Activated naive CD8-positive, alpha-beta T cell treated with anti-CD3 and anti-CD28 coated beads, Interleukin-2, amount 50 U/mL, for 16 hours (primary cell): ENCODE data around the gene MEF2C.

Experiments
- DNase-seq: peaks from one replicate; pipeline ENCODE4 v3.0.0-alpha.2; 2020; ENCODE audit warnings: low read depth, low spot score

Gene MEF2C

DNA sequence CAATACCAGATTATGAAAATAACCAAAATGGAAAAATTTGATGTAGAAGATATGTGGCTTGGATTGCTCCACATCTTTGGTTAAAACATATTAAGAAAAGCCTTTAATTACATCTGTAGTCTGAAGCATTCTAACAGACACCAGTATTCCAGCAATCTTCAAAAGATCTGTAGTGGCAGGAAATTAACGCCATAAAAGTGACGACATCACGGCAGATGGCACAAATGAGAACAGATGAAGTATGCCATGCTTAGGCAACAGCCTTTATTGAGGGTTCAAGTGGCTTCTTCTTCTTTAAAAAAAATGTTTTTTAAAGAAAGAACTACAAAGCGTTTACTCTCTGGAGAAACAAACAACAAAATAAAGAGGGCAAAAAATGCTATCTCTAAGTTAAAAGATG lies 164.2 kb downstream of the MEF2C start:
- DNase-seq, result no peak

DNA sequence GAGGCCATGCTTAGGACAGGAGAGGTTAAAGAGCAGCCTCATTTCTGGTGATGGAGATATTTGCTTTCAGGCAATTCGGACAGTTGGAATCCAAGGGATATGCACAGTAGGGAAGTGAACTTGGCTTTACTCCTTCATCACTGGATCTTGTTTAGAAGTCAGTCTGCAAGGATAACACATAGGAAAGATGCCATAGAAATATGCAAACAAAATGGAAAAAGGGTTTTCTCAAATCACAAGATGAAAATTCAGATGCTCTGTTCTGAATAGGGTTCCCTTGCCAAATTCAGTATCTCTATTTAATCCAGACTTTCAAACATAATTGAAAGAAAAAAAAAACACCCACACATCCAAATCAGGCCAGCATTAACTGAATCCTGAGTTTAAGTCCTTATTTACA lies 166.9 kb downstream of the MEF2C start:
- DNase-seq, result no peak

DNA sequence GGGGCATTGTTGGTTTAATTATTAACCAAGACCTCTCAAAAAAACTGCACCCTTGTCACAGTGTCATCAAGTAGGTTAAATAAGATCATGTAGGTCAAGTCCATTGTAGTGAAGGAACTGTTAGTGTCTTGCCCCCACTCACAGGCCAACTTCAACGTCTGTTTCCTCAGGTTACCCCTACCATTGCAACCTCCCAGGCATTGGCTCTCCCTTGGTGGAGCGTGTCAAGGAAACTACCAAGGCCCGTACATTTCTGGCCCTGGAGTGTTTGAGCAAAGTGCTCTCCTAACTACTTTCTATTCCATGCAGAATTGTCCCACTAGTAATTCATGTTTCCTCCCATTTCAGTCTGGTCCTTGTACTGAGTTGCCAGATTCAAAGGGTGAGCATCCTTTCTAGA lies 167.5 kb downstream of the MEF2C start:
- DNase-seq, result no peak

DNA sequence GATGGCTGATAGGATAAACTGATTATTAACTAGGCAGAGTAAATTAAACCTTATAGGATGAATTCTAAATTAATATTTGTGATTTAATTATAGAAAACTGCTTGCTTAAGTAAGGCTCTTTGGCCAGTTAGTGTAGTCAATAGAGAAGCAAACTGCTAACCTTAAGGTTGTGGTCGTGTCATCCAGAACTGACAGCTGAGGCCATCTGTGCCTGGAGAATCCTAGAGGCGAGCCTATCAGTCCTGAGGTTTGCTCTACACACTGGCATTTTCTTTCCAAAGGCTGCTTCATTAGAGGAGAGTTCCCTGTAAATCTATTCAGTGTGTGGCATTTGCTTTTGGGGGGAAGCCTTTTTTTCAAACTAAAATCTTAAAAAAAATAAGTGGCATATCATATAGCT lies 169.2 kb downstream of the MEF2C start:
- no peak for DNase-seq

- no peak for DNase-seq
Observed at GRCh38 chr5:88708682-88709398, 174.1 kb downstream of the MEF2C start.

- DNase-seq, result no peak
Observed at GRCh38 chr5:88708021-88708420, 175.0 kb downstream of the MEF2C start.

GRCh38 chr5:88707216-88707965 lies 175.6 kb downstream of the MEF2C start:
- DNase-seq, result no peak

- no peak for DNase-seq
Observed at GRCh38 chr5:88702332-88702731, 180.7 kb downstream of the MEF2C start.

DNA sequence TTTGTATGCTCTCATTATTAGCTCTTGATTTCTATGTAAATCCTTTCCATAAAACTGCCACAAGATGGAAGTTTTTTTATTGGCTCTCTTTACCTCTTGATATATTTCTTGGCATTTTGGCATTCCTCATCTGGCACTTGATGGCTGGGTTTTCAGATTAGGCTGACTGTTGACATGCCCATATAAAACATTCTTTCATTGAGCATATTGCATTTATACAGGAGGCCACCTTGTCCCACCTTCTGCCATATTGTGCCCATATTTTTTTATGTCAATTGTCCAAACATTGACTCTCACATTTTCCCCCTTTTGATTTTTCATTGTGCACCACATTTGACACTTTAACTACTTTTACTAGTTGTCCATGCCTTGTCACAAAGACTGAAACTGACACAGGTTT lies 182.9 kb downstream of the MEF2C start:
- no peak for DNase-seq

DNA sequence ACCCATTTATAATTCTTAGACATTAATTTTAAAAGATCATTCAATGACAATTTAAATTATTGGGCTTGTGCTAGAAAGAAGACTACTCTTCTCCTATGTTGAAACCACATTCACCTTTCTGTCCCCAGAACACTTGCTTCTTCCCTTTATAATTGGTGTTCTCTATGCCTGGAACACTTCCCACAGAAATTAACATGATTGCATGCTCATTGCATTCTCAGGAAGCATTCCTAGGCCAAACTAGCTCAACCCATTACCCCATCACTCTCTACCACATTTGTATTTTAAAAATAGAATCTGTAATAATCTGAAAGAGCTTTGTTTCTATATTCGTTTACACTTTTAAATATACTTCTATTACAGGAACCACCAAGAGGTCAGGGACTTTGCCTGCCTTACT lies 184.7 kb downstream of the MEF2C start:
- no peak for DNase-seq

DNA sequence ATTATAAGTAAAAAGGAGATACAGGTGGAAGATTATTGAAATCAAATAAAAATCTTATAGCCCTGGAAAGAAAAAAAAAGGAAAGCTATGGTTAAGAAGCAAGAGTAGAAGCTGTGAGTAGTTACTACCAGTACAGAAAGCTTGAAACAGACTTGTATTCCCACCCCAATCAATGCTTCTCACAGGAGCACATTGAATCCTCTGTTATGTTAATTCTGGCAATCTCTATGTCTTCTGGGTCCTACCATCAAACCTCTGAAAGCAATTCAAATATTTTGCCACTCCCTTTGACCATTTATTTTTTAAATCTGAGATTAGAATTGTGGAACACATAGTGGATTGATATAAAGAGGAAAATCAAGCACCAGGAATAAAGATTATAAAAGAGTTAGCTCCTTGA lies 186.5 kb downstream of the MEF2C start:
- DNase-seq, result no peak

- DNase-seq, result no peak
Observed at GRCh38 chr5:88695931-88696330, 187.1 kb downstream of the MEF2C start.

DNA sequence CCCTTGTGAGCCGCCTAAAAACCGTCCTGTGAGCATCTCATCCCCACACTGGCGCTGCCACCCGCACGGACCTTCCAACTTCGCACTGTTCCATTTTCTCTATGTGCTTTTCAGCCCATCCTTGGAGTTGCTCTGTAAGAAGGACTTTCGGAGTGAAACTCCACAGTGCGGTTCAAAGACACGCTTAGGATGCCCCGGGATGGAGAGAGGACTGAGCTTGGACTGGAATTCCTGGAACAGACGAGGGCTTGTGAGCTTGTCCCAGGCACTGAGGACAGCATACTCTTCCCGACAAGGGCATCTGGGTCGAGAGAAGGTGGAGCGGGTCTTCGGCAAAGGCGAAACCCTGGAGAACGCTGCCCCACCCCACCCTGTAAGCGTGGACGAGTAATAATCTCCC lies 187.8 kb downstream of the MEF2C start:
- DNase-seq, result no peak

DNA sequence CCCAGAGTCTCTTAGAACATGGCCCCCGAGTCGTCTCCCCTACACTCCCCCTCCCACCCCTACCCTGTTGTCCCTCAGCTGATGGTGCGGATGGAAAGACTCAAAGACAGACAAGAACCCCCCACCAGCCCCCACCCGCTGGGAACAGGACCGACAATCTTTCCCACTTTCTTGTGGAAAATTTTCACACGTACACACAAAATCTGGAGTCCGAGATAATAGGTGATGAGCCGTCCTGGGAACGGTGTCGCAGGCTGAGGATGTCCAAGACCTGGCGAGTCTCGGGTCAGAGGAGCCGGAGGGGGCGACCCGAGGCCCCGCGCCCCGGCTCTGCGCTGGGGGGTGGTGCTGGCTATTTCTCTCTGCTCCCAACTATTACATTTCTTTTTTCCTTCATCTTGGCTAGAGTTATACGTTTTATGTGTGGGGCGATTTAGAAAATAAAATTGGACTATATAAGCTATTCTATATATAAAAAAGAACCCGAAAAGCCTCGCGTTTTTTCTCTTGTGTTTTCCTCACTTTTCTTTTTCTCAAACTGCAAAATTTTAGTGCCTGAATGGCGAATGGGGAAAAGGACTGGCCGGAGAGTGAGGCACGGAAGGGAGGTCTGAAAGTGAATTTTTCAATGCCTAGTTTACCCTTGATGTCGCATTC lies 188.8 kb downstream of the MEF2C start:
- DNase-seq, result no peak

- no peak for DNase-seq
Observed at GRCh38 chr5:88693071-88693932, 189.7 kb downstream of the MEF2C start.

DNA sequence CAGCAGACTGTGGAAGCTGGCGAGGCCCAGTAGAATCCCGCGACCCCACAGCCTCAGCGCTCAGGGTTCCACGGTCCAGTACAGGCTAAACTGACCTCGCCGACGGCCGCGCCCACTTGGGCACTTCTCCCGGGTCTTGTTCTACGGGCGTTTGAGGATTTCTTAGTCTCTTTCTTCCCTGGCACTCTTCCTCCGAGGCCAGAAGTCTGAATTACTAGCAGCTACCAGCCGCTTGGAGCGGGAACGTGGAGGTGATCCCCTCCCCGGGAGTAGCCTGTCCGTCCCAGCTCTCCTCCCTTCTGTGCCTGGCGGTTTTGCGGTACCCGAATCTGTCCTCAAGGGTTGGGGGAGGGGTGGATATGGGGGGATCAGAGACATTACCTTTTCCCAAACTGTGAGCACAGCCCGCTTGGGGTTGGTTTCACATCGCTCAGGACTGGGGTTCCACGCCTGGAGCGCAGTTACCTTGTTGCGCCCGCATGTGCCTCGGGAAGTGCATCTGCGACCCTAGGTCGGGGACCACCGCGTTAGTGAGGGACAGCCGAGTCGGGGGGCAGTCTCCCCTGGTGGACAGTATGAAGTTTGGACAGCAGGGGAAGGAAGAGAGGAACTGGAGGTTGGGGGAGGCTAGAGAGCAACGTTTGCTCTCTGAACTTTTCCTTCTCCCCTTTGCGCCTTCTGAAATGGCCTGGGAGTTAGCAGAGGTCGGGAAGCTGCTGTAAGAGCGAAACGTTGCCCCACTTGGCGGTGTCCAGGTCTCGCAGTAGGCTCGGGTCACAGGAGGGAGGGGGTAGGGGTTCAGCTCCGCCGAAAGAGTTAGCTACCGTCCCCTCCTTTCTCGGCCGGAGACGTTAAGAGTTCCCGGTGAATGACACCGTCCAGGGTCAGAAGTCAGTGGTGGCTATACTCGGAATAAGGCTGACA lies 190.8 kb downstream of the MEF2C start:
- no peak for DNase-seq

DNA sequence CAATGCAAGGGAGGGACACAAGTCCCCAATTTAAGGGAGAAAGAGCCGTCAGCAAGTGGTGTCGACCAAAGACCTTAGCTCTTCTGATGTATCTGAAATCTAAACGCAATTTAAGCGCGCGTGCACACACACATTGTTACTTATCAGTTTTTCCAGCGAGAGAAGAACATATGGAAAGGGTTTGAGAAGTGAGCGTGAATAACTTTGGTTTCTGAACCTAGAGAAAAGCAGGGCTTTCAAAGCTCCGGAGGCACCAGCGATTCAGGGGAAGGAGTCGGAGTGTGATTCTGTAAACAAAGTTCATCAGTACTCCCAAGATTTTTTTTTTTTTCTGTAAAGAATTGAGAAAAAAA lies 191.8 kb downstream of the MEF2C start:
- DNase-seq, result no peak

DNA sequence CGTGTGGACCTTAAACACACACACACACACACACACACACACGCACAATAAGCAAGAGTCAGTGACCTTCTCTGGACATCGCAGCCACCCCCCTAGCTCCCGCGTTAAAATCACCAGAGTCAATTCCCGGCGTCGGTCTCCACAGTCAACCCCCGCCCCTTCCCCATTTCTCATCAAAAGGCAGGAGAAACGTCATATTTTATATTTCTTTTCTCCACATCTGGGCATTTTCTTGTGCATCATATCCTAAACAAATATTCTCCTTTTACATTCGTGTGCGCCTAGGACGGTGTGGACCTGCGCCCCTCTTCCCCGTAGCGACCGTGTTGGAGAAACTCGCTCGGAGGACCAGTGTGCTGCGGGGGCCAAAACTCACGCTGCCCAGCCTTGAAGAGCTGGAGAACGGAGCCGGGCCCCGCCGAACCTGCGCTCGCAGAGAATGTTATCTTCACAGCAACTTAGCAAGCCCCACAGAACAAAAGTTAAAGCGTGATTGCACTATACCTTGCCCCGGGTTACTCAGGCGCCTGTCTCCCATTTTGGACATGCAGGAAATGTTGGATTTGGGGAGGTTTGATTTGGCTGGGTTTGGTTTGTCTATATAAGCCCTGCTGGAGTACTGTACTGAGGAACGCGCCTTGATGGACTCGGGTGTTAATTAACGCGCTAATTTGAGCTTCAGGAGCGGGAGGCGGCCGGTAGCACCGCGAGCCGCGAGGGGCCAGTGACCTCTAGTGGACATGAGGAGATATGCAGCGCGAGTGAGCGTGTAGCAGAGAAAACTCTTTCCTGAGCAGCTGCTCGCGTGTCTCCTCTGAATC lies 192.4 kb downstream of the MEF2C start:
- DNase-seq, result no peak

DNA sequence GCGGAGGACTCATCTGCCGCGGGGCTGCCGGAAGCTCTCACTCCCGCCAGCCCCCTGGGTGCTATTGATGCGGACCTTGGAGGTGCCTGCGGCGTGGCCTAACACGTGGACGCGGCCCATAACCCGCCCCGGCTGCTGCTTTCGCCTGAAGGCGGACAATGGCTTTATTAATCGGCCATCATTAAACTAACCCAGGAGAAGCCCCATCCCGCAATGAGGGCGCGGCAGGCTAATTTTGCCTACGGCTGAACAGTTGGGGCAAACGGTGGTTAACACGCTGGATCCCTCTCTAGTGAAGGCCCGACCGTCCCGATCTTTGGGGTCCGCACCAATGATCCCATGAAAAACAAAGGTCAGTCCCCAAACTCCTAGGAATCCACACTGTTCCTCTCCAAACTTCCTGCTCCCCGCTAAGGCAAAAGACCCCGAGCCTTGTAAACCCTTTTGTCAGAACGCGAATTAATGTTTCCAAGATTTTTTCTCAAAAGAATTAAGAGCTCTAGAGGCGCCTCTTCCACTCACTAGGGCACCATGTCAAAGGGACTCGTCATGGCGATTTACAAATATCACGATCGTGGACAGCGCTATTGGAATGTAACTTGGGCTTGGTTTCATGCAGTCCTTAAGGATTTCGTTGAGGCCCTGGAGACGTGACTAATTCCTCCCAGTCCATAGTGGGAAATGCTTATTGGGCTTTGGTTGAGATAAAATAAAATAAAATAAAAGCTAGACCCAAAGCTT lies 193.1 kb downstream of the MEF2C start:
- DNase-seq, result no peak
